Liver (tissue), 9 donors: Measurements from ENCODE around the gene PLCE1. TPM values are rescaled to one million over a fixed set of nuclear protein-coding genes. Genes with fewer than 3 reads are reported as not detected.

ENCODE experiments used
- DNase-seq: peaks from one replicate; pipeline ENCODE4 v3.0.0-alpha.2; 2017; ENCODE audit warnings: low spot score
- H3K27ac ChIP-seq, 2 donors: one replicate each; pipeline ENCODE4 v1.7.0; 2013; ENCODE audit warnings: inconsistent platforms in 2 of 2, low read length in 2 of 2, control low read depth in 1 of 2, low read depth in 1 of 2, mild to moderate bottlenecking in 1 of 2
- H3K27me3 ChIP-seq, 4 donors: one replicate each; pipeline versions ENCODE4 v1.6.1 to v1.7.0; 2013; ENCODE audit warnings: low read length in 3 of 4, inconsistent platforms in 1 of 4, mild to moderate bottlenecking in 1 of 4, moderate library complexity in 1 of 4; ENCODE audit not compliant: control insufficient read depth in 4 of 4, insufficient read depth in 4 of 4
- H3K36me3 ChIP-seq, 4 donors: one replicate each; pipeline versions ENCODE4 v1.6.1 to v1.7.0; 2013; ENCODE audit warnings: low read length in 3 of 4, mild to moderate bottlenecking in 3 of 4, low read depth in 1 of 4, moderate library complexity in 1 of 4; ENCODE audit not compliant: control insufficient read depth in 4 of 4, insufficient read depth in 3 of 4
- H3K4me1 ChIP-seq, 4 donors: one replicate each; pipeline versions ENCODE4 v1.6.1 to v1.7.0; 2013; ENCODE audit warnings: low read length in 3 of 4, mild to moderate bottlenecking in 3 of 4, moderate library complexity in 1 of 4; ENCODE audit not compliant: control insufficient read depth in 4 of 4, insufficient read depth in 4 of 4
- H3K4me3 ChIP-seq, 3 donors: one replicate each; pipeline versions ENCODE4 v1.6.1 to v1.7.0; 2013; ENCODE audit warnings: low read length in 3 of 3, control low read depth in 1 of 3, low read depth in 1 of 3, mild to moderate bottlenecking in 1 of 3
- H3K9ac ChIP-seq, 2 donors: one replicate each; pipeline ENCODE4 v1.7.0; 2013; ENCODE audit warnings: low read length in 2 of 2, mild to moderate bottlenecking in 2 of 2, moderate library complexity in 2 of 2, control low read depth in 1 of 2, low read depth in 1 of 2
- H3K9me3 ChIP-seq, 4 donors: one replicate each; pipeline versions ENCODE4 v1.6.1 to v1.7.0; 2013; ENCODE audit warnings: low read length in 3 of 4; ENCODE audit not compliant: control insufficient read depth in 4 of 4
- ATF3 ChIP-seq: IDR thresholded peaks from 2 replicates; pipeline ENCODE4 v1.6.1; 2016; ENCODE audit warnings: antibody characterized with exemption
- CTCF ChIP-seq: fragments of 150-350 bp; IDR thresholded peaks from 2 replicates; pipeline ENCODE4 v1.5.1; 2017; ENCODE audit warnings: improper control_type of control experiment, low read depth, low read length; ENCODE audit not compliant: missing input control
- EGR1 ChIP-seq, 2 donors: IDR thresholded peaks; 2 replicates each; pipeline ENCODE4 v1.6.1; 2016 to 2018; ENCODE audit warnings: antibody characterized with exemption in 2 of 2, low read depth in 2 of 2
- FOXA1 ChIP-seq: IDR thresholded peaks from 2 replicates; pipeline ENCODE4 v1.6.1; 2016; ENCODE audit warnings: antibody characterized with exemption
- GABPA ChIP-seq, 2 donors: IDR thresholded peaks in 1 of 2; conservative IDR thresholded peaks in 1 of 2; 2 replicates each; pipeline ENCODE4 v1.6.1; 2016; ENCODE audit warnings: antibody characterized with exemption in 2 of 2, mild to moderate bottlenecking in 1 of 2, moderate library complexity in 1 of 2
- HNF4A ChIP-seq, 2 donors: conservative IDR thresholded peaks; 2 replicates each; pipeline ENCODE4 v1.6.1; 2016; ENCODE audit warnings: antibody characterized with exemption in 2 of 2, mild to moderate bottlenecking in 2 of 2
- HNF4G ChIP-seq: IDR thresholded peaks from 2 replicates; pipeline ENCODE4 v1.6.1; 2016; ENCODE audit warnings: antibody characterized with exemption
- JUND ChIP-seq, 2 donors: IDR thresholded peaks; 2 replicates each; pipeline ENCODE4 v1.6.1; 2016; ENCODE audit warnings: antibody characterized with exemption in 2 of 2
- MAX ChIP-seq: IDR thresholded peaks from 2 replicates; pipeline ENCODE4 v1.6.1; 2016; ENCODE audit warnings: antibody characterized with exemption
- NR2F2 ChIP-seq: IDR thresholded peaks from 2 replicates; pipeline ENCODE4 v1.6.1; 2016; ENCODE audit warnings: antibody characterized with exemption
- RAD21 ChIP-seq, 2 donors: IDR thresholded peaks; 2 replicates each; pipeline ENCODE4 v1.6.1; 2016; ENCODE audit warnings: antibody characterized with exemption in 2 of 2, mild to moderate bottlenecking in 2 of 2
- SP1 ChIP-seq: IDR thresholded peaks from 2 replicates; pipeline ENCODE4 v1.6.1; 2018; ENCODE audit warnings: antibody characterized with exemption, mild to moderate bottlenecking
- TAF1 ChIP-seq: conservative IDR thresholded peaks from 2 replicates; pipeline ENCODE4 v1.6.1; 2016; ENCODE audit warnings: antibody characterized with exemption, mild to moderate bottlenecking
- YY1 ChIP-seq: IDR thresholded peaks from 2 replicates; pipeline ENCODE4 v1.6.1; 2016; ENCODE audit warnings: antibody characterized with exemption, mild to moderate bottlenecking
- WGBS: extraction: QIAGEN DNeasy Blood & Tissue Kit; methylation state at CpG from one replicate; pipeline ENCODE4 v1.1.7; 2013; 5-methylcytosine and 5-hydroxymethylcytosine counted together
- polyA plus RNA-seq, 2 donors: library from polyadenylated mRNA; stranded (reverse) in 1 of 2; unstranded in 1 of 2; fragments of 200-250 nt in 1 of 2; fragments of >200 nt in 1 of 2; fragmentation: Nextera tagmentation in 1 of 2; extraction: Ambion mirVana in 1 of 2; gene quantifications; one replicate each; pipeline versions ENCODE4 v1.2.1 to v1.2.3, GENCODE V29; 2013 to 2015
- total RNA-seq, 2 donors: library from RNA; depleted of rRNA; stranded (reverse); fragments of >200 nt; gene quantifications; one replicate each; pipeline ENCODE4 v1.2.3, GENCODE V29; 2014
- TF ChIP-seq, protein P1 (sequence below): IDR thresholded peaks from 2 replicates; pipeline ENCODE4 v1.6.1; 2016; ENCODE audit warnings: antibody characterized with exemption
- TF ChIP-seq, protein P2 (sequence below): IDR thresholded peaks from 2 replicates; pipeline ENCODE4 v1.6.1; 2016; ENCODE audit warnings: antibody characterized with exemption, mild to moderate bottlenecking
- donor health status: healthy.
- donor health status: healthy.
- donor health status: healthy.
- donor health status: healthy.
- donor health status: healthy.

PLCE1 gene
- total and polyA plus RNA-seq, 4 donors: 0.23 to 0.75 (median 0.39) TPM

- TF ChIP-seq MAX (no peak), TAF1 (no peak)
Measured at GRCh38 chr10:93995598-93996271, 2.0 kb downstream of the PLCE1 start (continued).

GRCh38 chr10:93996551-93996950, 2.8 kb downstream of the PLCE1 start:
- H3K9ac ChIP-seq: no peak overlapping the region
- peaks cover 3 to 12% (median 8%) of the 10 kb centered on the region in 4 donors for H3K4me1 ChIP-seq
- DNase-seq: no peak
- H3K27ac ChIP-seq: no peak overlapping the region
- TF ChIP-seq GABPA (IDR thresholded peaks at IDR 0.05 in 1 of 2, conservative IDR thresholded peaks at IDR 0.05 in 1 of 2) (no peak), TAF1 (no peak), HNF4A (conservative IDR thresholded peaks at IDR 0.05) (no peak), JUND (IDR thresholded peaks at IDR 0.05) (no peak), MAX (no peak), NR2F2 (no peak), HNF4G (no peak), YY1 (no peak), ATF3 (no peak), RAD21 (IDR thresholded peaks at IDR 0.05) (no peak)
- TF ChIP-seq, protein P1, sequence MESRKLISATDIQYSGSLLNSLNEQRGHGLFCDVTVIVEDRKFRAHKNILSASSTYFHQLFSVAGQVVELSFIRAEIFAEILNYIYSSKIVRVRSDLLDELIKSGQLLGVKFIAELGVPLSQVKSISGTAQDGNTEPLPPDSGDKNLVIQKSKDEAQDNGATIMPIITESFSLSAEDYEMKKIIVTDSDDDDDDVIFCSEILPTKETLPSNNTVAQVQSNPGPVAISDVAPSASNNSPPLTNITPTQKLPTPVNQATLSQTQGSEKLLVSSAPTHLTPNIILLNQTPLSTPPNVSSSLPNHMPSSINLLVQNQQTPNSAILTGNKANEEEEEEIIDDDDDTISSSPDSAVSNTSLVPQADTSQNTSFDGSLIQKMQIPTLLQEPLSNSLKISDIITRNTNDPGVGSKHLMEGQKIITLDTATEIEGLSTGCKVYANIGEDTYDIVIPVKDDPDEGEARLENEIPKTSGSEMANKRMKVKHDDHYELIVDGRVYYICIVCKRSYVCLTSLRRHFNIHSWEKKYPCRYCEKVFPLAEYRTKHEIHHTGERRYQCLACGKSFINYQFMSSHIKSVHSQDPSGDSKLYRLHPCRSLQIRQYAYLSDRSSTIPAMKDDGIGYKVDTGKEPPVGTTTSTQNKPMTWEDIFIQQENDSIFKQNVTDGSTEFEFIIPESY: no peak
- WGBS: 91% methylated on average over 3 of the region's 3 CpGs
- no peaks in the 10 kb centered on the region for H3K36me3 ChIP-seq
- peaks cover 0 to 8% (median 3%) of the 10 kb centered on the region in 4 donors for H3K27me3 ChIP-seq
- H3K9me3 ChIP-seq: no peaks in the 10 kb centered on the region
- no peak overlapping the region for H3K4me3 ChIP-seq

DNA sequence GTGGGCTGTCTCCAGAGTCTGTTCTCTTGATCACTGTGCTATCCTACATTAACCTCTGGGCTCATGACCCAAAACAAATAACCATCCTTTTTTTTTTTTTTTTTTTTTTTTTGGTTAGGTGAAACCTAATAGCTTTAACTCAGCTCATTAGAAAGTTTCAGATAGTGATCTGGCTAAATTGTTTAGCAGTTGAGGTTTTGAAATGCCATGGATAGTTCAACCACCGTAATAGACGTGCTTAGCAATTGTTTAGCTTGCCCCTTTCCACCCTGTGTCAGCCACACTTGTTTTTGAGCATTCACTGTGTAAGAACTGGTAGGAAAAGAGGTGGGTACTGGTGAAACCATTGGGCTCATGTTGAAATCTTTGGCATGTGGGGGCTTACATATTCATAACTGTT, 3.8 kb downstream of the PLCE1 start:
- peaks cover 0 to 8% (median 3%) of the 10 kb centered on the region in 4 donors for H3K27me3 ChIP-seq
- no peak for TF ChIP-seq SP1
- TF ChIP-seq, protein P2, sequence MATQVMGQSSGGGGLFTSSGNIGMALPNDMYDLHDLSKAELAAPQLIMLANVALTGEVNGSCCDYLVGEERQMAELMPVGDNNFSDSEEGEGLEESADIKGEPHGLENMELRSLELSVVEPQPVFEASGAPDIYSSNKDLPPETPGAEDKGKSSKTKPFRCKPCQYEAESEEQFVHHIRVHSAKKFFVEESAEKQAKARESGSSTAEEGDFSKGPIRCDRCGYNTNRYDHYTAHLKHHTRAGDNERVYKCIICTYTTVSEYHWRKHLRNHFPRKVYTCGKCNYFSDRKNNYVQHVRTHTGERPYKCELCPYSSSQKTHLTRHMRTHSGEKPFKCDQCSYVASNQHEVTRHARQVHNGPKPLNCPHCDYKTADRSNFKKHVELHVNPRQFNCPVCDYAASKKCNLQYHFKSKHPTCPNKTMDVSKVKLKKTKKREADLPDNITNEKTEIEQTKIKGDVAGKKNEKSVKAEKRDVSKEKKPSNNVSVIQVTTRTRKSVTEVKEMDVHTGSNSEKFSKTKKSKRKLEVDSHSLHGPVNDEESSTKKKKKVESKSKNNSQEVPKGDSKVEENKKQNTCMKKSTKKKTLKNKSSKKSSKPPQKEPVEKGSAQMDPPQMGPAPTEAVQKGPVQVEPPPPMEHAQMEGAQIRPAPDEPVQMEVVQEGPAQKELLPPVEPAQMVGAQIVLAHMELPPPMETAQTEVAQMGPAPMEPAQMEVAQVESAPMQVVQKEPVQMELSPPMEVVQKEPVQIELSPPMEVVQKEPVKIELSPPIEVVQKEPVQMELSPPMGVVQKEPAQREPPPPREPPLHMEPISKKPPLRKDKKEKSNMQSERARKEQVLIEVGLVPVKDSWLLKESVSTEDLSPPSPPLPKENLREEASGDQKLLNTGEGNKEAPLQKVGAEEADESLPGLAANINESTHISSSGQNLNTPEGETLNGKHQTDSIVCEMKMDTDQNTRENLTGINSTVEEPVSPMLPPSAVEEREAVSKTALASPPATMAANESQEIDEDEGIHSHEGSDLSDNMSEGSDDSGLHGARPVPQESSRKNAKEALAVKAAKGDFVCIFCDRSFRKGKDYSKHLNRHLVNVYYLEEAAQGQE: no peak
- no peak for TF ChIP-seq RAD21 (IDR thresholded peaks at IDR 0.05)
- no peak for TF ChIP-seq FOXA1
- no peak for TF ChIP-seq GABPA (IDR thresholded peaks at IDR 0.05 in 1 of 2, conservative IDR thresholded peaks at IDR 0.05 in 1 of 2)
- no peak for TF ChIP-seq CTCF
- no peak for TF ChIP-seq HNF4A (conservative IDR thresholded peaks at IDR 0.05)
- TF ChIP-seq MAX: no peak
- no peak for TF ChIP-seq ATF3
- TF ChIP-seq NR2F2: no peak
- no peak for TF ChIP-seq EGR1 (IDR thresholded peaks at IDR 0.05; ENCODE audit: low read depth in 2 of 2)
- no peaks in the 10 kb centered on the region for H3K36me3 ChIP-seq
- no peaks in the 10 kb centered on the region for H3K9me3 ChIP-seq
- WGBS: 86% methylated on average over 2 of the region's 2 CpGs
- no peak overlapping the region for H3K27ac ChIP-seq
- H3K4me1 ChIP-seq: peaks cover 3 to 12% (median 8%) of the 10 kb centered on the region in 4 donors
- no peak for DNase-seq
- H3K9ac ChIP-seq: no peak overlapping the region
- H3K4me3 ChIP-seq: no peak overlapping the region
